GM12872 (cell line): Measurements from ENCODE around the gene MINK1.

Experiments used
- CTCF ChIP-seq: IDR thresholded peaks from 3 replicates; pipeline ENCODE4 v1.5.1; 2011; ENCODE audit warnings: low read depth, mild to moderate bottlenecking, low read length, moderate library complexity; ENCODE audit not compliant: insufficient read depth

Gene MINK1

GRCh38 chr17:4919511-4920047 is 86.4 kb downstream of the MINK1 start:
- no peak for TF ChIP-seq CTCF

- no peak for TF ChIP-seq CTCF
Measured at GRCh38 chr17:4920351-4921048, 87.4 kb downstream of the MINK1 start.

GRCh38 chr17:4921320-4921719 is 88.2 kb downstream of the MINK1 start:
- no peak for TF ChIP-seq CTCF

- no peak for TF ChIP-seq CTCF
Measured at GRCh38 chr17:4928881-4929280, 95.7 kb downstream of the MINK1 start.

- no peak for TF ChIP-seq CTCF
Measured at GRCh38 chr17:4931963-4932362, 98.8 kb downstream of the MINK1 start, which contains the start of gene GP1BA. TSS of gene GP1BA (plus strand) at chr17:4932277. CDS start at chr17:4932605, 328 bp downstream.

GRCh38 chr17:4932756-4933155 is 99.6 kb downstream of the MINK1 start:
- no peak for TF ChIP-seq CTCF

GRCh38 chr17:4933646-4934045 is 100.5 kb downstream of the MINK1 start:
- TF ChIP-seq CTCF = no peak
